Measurements from ENCODE around the gene BANF2. TPM values are rescaled to one million over a fixed set of nuclear protein-coding genes. Genes with fewer than 3 reads are reported as not detected.

The BANF2 gene
- total RNA-seq, 1 experiment from 2014 or later = not detected

Other genes starting within 250 kb of the BANF2 start
- gene BFSP1, start 168.6 kb upstream of the BANF2 start, total RNA-seq (2014; rRNA removed; shearing (Covaris generic)) = 0.98 and 1.7 TPM in 2 replicates
- 168 and 239 TPM in 2 replicates for gene DSTN, start 129.9 kb upstream of the BANF2 start, total RNA-seq (2014; rRNA removed; shearing (Covaris generic))
- gene RRBP1, start 17.7 kb upstream of the BANF2 start, total RNA-seq (2014; rRNA removed; shearing (Covaris generic)) = 91.4 and 106 TPM in 2 replicates

All from HT1080 (cell line).